NCI-H2171 (cell line): ENCODE results near the gene OTP.

Experiments
- DNase-seq: peaks from one replicate; lab custom pipeline; 2025; lab: John Stamatoyannopoulos, UW

OTP gene

GRCh38 chr5:77640589-77641396 is 2.3 kb upstream of the OTP start:
- DNase-seq: no peak

GRCh38 chr5:77638763-77639671 is 504 bp upstream of the OTP start:
- no peak for DNase-seq

DNA sequence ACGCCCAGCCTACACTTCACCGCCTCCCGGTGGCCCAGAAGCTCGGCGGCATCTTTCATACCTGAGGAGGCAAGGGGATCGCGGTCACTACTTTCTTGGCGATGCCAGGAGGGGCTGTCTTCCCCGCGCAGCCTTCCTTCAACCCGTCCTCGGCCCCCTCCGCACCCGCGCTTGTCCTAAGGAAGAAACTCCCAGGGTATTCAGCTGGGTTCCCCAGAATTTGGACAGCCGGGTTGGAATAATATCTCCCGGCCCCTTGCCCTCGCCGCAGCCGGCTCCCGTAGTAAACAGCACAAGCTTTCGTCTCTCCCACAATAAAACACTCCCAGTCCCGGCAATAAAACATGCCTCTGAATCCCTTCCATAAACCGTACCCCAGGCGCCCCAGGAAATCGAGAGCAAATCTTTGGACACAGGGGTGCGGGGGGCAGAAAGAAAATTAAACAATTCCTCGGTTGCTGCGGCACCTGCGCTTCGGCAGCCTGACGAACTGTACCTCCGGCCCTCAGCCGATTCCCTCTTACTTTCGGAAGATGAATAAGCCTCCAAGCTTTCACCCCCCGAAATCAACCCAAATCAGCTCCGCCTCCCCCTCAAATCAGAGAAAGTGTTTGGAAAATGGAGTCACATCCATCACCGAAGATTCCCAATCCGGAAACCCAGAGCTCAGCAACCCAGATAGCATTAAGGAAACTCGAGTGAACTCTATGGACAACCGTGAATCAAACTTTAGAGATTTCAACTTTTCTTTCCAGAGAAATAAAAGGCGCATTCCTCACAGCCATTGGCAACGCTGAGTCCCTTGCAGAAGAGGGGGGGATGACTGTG is 1.1 kb downstream of the OTP start:
- DNase-seq: no peak

DNA sequence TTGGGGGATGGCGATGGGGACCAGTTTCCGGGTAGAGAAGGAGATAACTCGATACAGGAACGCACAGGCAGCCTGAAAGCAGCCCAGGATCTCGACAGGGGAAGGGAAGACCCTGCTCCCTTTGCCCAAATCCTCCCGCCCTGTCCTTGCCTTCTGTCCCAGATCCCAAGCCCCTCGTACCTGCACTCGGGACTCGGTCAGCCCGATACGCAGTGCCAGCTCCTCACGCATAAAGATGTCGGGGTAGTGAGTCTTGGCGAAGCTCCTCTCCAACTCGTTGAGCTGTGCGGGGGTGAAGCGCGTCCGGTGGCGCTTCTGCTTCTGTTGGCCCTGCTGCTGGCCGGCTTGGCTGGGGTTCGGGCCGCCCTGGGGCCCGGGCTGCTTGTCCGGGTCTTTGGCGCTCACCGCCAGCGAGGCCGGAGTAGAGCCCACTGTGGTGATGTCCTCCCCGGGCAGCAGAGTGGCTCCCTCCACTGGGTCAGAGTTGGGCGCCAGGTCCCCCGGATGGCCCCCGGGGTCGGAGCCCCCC is 1.8 kb downstream of the OTP start:
- DNase-seq: no peak

DNA sequence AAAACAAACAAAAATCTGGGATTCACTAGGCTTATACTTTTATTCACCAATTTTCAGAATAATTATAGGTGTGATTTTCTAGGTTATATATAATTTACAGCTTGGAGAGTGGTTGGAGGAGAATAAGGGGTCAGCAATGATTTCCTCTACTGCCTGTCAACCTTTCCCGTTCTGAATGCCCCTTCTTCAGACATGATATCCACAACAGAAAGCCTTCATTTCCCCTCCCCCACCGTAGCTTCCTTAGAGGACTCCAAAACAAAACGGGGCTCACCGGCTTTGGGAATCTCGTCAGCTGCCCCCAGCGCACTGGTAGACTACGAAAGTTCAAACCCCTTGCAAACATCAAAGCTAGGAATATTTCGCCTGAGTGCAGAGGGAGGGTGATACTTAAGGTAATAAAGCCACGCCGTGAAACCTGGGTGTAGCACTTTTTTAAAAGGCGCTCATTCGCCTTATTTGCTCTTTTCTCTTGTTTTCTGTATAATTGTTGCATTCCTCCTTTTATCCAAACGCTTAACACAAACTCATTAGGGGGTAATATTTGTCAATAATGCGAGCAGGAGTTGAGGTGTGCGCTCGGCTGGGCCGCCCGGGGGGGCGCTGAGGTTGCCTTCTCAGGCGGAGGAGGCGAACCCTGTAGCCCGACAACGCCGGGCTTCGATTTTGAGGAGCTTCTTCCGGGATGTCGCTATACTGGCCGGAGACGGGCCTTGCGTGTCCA is 2.4 kb downstream of the OTP start:
- DNase-seq: no peak

DNA sequence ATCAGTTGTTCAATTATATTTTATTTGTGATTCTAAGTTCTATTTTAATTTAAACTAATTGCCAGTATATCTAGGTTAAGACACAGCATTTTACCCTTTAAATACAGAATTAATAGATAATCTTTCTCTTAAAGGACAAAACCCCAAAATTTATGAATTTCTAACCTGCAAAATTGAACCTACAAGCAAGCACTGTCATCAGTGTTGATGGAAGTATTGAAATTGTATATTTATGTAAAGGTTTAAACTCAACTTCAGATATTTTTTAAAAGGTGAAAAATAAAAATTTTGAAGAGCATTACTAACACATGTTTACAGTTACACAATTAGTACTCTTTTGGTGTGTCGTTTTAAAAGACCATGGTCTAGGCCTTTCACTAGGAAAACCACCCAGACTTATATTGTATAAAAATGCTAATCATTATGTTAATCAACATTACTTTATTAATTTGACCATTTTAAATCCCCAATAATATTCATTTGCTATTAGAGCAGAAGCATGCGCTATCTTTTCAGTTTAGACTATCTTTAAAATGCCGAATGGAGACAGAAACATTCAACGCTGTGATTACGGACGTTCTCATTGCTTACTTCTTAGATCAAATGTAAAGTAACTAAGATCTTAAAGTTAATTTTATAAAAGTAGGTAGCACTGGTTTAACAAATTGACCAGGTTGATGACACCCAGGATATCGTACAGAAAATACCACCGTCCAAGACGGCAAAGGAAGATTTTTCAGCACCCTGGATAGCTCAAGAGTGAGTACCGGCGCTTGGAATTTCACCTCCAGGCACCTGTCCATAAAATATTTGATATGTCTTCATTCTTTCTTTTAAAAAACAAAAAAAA is 3.2 kb downstream of the OTP start:
- no peak for DNase-seq

DNA sequence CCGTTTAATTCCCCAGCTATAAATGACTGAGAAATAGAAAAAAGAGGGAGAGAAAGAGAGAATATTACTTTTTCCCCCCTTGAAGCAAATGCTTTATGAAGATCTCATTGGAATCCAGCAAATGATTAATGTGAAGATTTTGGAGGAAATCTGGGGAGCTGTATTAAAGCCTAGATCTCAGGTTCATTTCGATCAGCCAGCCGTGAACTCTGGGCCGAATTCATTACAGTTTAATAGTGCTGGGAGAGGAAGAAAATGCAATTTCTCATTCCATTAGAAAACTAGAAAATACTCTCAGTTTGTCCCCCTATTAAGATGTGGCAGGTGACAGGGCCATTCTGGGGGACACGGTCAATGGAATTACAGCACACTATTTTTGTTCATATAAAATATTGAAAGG is 4.8 kb downstream of the OTP start:
- no peak for DNase-seq

GRCh38 chr5:77633207-77633675 is 5.3 kb downstream of the OTP start:
- no peak for DNase-seq

DNA sequence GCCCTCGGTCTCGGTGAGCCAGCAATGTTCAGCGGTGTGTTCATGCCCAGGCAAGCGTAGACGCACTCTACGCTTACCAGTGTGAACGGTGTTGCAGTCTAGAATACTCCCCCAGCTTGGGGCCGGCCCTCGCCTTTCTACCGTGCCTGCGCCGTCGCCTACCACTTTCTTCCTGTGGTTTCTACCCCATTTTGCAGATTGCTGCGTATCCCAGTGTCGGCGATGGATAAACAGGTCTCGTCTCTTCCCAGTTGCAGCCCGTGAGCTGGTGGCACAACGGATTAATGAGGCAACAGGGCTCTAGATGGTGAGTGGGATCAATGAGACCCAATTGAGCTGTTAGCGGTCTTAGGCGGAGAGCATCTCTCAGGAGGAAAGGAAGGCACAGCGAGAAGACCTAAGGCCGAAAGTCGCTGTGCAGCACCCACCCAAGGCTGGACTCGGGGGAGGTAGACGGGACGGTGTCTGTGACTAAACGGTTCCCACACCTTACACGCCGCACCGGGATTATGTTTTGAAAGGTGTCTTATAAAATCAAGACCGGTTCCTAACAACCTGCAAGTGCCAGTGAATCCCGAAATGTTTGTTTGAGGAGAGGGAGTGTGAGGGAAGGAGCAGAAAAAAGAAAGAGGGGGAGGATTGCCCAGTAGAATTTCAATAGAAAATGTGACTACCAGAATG is 5.8 kb downstream of the OTP start:
- no peak for DNase-seq

DNA sequence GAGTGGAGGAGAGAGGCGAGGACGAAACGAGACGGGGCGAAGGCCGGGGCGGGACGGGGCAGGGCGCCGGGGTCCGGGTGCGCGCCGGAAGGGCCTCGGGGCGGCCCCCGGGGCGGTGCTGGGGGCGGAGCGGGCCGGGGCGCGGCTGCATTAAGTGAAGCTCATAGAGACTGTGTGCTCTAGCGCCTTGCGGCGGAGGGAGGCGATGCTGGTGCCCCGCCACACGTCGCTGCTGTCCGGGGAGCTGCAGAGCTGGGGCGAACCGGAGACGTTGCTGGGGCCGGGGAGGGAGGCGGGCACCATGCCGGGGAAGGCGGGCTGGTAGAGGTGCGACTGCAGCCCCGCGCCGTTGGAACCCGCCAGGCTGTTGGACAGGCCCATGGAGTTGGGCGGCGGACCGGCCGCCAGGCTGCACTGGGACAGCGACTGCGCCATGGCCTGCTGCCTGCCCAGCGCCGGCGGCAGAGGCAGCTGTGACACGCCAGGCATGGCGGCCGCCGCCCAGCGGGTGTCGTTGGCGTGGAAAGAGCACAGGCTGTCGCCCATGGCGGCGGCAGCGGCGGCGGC is 8.3 kb downstream of the OTP start:
- DNase-seq: peak; percentile 57

DNA sequence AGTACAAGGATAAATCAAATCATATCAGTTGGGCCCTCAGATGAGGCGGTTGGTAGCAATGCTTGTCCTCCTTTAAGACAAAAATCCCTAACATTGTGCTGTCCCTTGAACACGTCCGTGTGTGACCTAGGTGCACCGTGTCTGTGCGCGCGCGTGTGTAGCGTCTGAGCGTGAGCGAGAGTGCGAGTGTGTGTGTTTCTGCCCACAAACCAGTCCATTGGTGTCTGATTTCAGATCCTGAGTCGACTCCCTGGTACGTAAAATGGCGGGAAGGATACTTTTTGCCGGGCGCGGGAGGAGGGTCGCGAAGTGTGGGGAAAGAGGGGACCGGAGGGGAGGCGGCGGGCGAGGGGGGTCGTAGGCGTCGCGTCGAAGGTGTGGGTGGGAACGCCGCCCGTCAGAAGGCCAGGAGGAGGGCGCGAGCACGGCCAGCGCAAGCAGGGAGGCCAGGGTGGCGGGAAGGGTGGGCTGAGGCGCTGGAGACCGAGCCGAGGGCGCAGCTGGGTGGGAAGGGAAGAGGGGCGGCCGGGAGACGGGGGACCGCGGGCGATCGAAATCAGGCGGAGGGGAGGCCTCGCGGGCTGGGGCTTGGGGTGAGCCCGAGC is 8.9 kb downstream of the OTP start:
- no peak for DNase-seq

DNA sequence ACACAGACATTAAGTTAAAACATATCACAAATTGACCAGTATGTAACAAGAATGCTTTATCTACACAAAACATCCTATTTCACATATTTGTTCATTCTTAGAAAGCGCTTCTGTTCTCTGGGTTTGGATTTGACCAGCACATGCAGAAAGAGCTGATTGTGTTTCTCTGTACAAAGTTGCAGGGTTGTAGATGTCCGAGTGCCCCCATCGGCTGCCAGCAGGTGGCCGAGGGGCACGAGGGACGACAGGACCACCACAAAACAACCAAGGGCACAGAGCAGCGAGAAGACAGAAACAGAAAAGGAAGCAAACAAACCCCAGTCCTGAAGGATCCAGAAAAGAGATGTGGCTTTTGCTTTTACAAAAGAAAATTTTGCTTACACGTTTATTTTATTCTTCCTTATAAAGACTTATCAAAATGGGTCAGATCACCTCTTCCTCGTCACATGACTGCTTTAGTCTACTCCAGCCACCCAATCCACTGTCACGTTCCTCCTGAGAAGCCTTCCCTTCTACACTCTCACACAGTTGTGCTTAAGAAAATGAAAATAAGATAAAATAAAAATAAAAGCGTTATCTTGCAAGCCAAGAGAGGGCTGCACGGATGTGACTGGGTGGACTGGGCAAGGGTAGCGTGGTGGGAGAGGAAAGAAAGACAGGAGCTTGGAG is 9.5 kb downstream of the OTP start:
- no peak for DNase-seq

GRCh38 chr5:77627869-77628674 is 10.4 kb downstream of the OTP start:
- DNase-seq: no peak

GRCh38 chr5:77623203-77623740 is 15.2 kb downstream of the OTP start:
- no peak for DNase-seq

GRCh38 chr5:77621440-77621839 is 17.1 kb downstream of the OTP start:
- DNase-seq: no peak

DNA sequence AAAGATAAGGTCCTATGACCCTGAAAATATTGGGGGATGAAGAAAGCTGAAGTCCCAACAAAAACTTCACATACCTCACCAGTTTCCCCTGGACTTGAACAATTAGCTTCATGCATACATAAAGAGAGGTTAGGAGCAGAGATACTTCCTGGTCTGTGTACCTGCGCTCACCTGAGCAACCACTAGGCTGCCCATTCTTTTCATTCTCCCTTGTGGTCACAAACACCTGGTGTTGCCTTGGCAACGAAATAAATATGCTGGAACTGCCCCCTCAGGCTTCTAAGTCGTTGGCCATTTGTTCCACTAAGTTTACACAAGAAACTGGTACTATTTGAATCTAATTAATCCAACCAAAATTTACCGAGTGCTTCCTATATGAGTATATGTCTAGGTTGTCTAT is 18.1 kb downstream of the OTP start:
- DNase-seq: no peak

GRCh38 chr5:77616920-77617319 is 21.6 kb downstream of the OTP start:
- DNase-seq: no peak
